SJCRH30 (cell line): Measurements from ENCODE around the gene EDC3. TPM values are rescaled to one million over a fixed set of nuclear protein-coding genes. Genes with fewer than 3 reads are reported as not detected.
A peak's percentile ranks its signal among the peaks of the same experiment; 100 is the strongest.

ENCODE experiments used
- DNase-seq, 2 experiments: peaks; one replicate each; pipeline ENCODE4 v3.0.0-alpha.2; 2015 to 2020
- H3K27ac ChIP-seq: fragments of 250-450 bp; sonication (Bioruptor Pico); 2 replicates; pipeline ENCODE4 v1.5.1; 2020; ENCODE audit warnings: mild to moderate bottlenecking, moderate library complexity
- H3K27me3 ChIP-seq: fragments of 250-450 bp; sonication (Bioruptor Pico); 2 replicates; pipeline ENCODE4 v1.5.1; 2020; ENCODE audit warnings: mild to moderate bottlenecking, moderate library complexity
- H3K36me3 ChIP-seq: fragments of 250-450 bp; sonication (Bioruptor Pico); 2 replicates; pipeline ENCODE4 v1.5.1; 2020; ENCODE audit warnings: mild to moderate bottlenecking, moderate library complexity
- H3K4me1 ChIP-seq: fragments of 250-450 bp; sonication (Bioruptor Pico); 2 replicates; pipeline ENCODE4 v1.5.1; 2020; ENCODE audit warnings: mild to moderate bottlenecking, moderate library complexity
- H3K4me3 ChIP-seq: fragments of 250-450 bp; sonication (Bioruptor Pico); 2 replicates; pipeline ENCODE4 v1.5.1; 2020; ENCODE audit warnings: mild to moderate bottlenecking, moderate library complexity
- H3K9me3 ChIP-seq: fragments of 250-450 bp; sonication (Bioruptor Pico); replicated peaks from 2 replicates; pipeline ENCODE4 v1.5.1; 2020; ENCODE audit warnings: mild to moderate bottlenecking, moderate library complexity
- total RNA-seq: library from RNA; depleted of rRNA; stranded (reverse); fragments of >200 nt; shearing (Covaris generic); gene quantifications from 2 replicates; pipeline ENCODE4 v1.2.3, GENCODE V29; 2014

Gene EDC3
- total RNA-seq, 1 experiment from 2014 or later: 21.6 TPM

DNA sequence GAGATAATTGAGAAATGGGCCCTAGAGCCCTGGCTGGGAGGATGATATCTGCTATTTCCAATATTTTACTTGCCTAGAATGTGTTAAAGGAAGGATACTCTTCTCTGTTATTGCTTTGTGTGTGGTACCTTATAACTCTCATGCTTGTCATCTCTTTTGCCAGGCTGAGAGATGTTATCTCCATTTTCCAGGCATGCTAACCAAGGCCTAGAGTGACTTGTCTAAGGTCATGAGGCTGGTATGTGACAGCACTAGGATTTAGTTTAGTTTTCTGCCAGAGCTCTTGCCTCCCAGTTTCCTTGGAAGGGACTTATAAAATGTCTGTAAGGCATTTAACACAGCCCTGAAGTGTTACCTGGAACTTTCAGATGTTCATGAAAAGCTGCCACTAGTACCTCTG lies 78.8 kb downstream of the EDC3 start:
- Histone ChIP-seq H3K27ac (no peak overlapping the region), H3K9me3 (no peaks in the 10 kb centered on the region), H3K36me3 (peaks cover 25% of the 10 kb centered on the region), H3K4me1 (peaks cover 5% of the 10 kb centered on the region), H3K27me3 (no peaks in the 10 kb centered on the region), H3K4me3 (peak overlapping the region; percentile 76)
- no peak for DNase-seq

DNA sequence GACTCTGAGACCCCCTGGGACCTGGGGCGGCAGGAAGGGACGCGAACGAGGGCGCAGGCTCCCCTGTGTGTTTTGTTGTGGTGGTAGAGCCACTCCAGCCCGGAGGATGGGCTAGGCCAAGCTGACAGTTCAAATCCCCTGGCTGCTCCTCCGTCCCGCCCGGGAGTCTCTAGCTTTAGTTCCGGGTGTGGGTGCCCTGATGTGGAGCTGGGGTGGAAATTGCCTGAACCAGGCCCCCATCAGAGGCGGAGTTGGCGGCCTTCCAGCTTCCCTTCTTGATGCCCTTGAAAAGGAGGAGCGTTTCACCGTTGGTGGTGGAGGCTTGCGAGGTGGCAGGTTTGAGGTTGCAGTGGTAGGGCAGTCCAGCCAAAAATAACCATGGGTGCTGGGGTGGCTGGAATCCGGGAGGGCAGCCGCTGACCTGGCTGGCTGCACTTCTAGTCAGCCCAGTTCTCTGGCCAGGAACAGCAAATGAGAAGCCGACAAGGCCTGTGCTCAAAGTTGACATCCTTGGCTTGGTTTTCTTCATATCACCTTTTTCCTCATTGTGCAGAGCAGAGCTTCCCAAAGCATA lies 79.4 kb downstream of the EDC3 start:
- peak overlapping the region; percentile 76 for H3K4me3 ChIP-seq
- H3K27me3 ChIP-seq: no peaks in the 10 kb centered on the region
- peak overlapping the region; percentile 79 for H3K27ac ChIP-seq
- H3K4me1 ChIP-seq: peaks cover 5% of the 10 kb centered on the region
- peaks cover 20% of the 10 kb centered on the region for H3K36me3 ChIP-seq
- peak; percentile 68 to 70 for DNase-seq
- no peaks in the 10 kb centered on the region for H3K9me3 ChIP-seq

DNA sequence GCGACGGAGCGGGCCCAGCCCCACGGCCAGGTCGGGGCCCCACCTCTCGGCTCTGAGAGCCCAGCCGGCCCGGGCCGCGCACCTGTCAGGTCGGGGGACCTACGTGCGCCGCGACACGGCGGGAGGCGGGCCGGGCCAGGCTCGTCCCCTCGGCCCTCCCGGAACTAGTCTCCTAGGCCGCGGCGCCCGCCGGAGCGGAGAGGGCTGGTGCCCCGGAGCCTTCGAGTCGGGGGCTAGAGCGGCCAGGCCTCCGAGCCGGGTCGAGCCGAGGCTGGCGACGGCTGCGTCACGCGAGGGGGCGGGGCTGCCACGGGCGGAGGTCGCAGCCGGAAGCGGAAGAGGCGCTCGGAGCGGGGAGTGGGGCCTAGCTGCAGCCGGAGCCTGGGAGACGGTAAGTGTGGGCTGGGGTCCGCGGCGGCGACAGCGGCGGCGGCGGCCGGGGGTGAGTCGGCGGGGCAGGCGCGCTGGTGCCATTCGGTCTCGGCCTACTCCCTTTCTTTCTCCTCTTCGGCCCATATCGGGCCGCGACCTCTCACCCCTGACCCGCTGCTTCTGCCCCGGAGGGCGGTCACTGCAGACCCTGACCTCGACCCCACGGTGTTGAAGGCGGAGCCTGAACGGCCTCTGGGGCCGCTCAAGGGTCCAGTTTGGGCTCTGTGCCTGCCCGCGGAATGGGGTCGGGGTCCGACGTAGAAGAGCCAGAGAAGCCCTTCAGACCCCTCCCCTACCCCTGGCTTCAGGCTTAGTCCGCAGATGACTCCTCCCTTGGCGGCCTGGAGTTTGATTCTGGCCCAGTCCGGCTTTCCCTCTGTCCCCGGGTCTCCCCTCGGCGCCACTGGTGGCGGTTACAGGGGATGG lies 80.1 kb downstream of the EDC3 start, which contains the start of gene CLK3:
TSS of gene CLK3 (plus strand) at position 329 of the 858 bp plus-strand sequence. CDS start 3,361 bp downstream, outside the sequence.
- H3K9me3 ChIP-seq: no peaks in the 10 kb centered on the region
- H3K4me1 ChIP-seq: peaks cover 5% of the 10 kb centered on the region
- no peaks in the 10 kb centered on the region for H3K27me3 ChIP-seq
- H3K36me3 ChIP-seq: peaks cover 13% of the 10 kb centered on the region
- peak within 1 kb of the TSS; percentile 79 for H3K27ac ChIP-seq
- H3K4me3 ChIP-seq: peak within 1 kb of the TSS; percentile 76
- DNase-seq: peak; percentile 95 to 96

DNA sequence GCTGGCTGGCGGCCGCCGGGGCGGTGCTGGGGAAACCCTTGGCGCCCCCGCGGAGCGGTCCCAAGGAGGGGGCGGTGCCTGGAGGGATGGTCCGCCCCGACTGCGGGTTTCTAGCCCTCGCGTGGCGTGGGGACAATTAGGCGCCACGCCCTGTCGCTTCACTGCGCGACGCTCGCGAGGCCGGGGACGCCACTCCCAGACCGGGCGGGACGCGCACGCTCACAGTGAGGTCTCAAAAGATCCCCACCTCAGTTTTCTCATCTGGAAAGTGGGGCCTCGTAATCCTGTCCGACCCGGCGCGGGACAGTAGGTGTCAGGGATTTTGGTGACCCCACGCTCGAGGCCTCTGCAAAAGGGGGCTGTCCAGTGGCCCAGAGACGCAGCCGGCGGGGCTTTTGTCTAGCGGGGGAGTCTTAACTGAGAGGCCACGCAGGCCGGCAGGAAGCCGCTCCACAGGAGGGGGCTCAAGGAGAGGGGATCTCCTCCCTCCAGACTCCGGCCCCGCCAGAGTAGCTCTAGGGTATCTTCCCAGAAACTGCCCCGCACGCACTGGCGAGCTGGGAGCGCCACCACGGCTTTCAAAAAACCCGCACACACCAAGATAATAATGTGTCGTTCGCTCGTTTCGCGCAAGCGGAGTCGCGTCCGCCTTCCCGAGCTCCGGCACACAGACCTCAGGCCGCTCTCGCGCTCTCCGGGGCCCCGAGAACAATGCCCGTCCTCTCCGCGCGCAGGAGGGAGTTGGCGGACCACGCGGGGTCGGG lies 80.9 kb downstream of the EDC3 start:
- Histone ChIP-seq H3K9me3 (no peaks in the 10 kb centered on the region), H3K27me3 (no peaks in the 10 kb centered on the region), H3K27ac (peak overlapping the region; percentile 79), H3K4me1 (peaks cover 9% of the 10 kb centered on the region), H3K4me3 (peak overlapping the region; percentile 76), H3K36me3 (peaks cover 7% of the 10 kb centered on the region; the same call in 1 of the 2 replicates)
- peak; percentile 77 to 87 for DNase-seq

GRCh38 chr15:74613953-74614743 lies 81.7 kb downstream of the EDC3 start:
- no peak for DNase-seq
- Histone ChIP-seq H3K4me3 (peak overlapping the region; percentile 76), H3K36me3 (no peaks in the 10 kb centered on the region), H3K4me1 (peaks cover 9% of the 10 kb centered on the region), H3K27ac (no peak overlapping the region), H3K27me3 (no peaks in the 10 kb centered on the region), H3K9me3 (no peaks in the 10 kb centered on the region)

- Histone ChIP-seq H3K4me1 (peaks cover 9% of the 10 kb centered on the region), H3K27me3 (no peaks in the 10 kb centered on the region), H3K9me3 (no peaks in the 10 kb centered on the region), H3K36me3 (no peaks in the 10 kb centered on the region), H3K4me3 (no peak overlapping the region), H3K27ac (no peak overlapping the region)
- DNase-seq: no peak
These were observed 82.5 kb downstream of the EDC3 start for GRCh38 chr15:74613089-74613952.

- peaks cover 9% of the 10 kb centered on the region for H3K4me1 ChIP-seq
- no peaks in the 10 kb centered on the region for H3K36me3 ChIP-seq
- H3K4me3 ChIP-seq: no peak overlapping the region
- H3K27me3 ChIP-seq: no peaks in the 10 kb centered on the region
- no peaks in the 10 kb centered on the region for H3K9me3 ChIP-seq
- H3K27ac ChIP-seq: no peak overlapping the region
- no peak for DNase-seq
These were observed 83.1 kb downstream of the EDC3 start for GRCh38 chr15:74612677-74613076.

DNA sequence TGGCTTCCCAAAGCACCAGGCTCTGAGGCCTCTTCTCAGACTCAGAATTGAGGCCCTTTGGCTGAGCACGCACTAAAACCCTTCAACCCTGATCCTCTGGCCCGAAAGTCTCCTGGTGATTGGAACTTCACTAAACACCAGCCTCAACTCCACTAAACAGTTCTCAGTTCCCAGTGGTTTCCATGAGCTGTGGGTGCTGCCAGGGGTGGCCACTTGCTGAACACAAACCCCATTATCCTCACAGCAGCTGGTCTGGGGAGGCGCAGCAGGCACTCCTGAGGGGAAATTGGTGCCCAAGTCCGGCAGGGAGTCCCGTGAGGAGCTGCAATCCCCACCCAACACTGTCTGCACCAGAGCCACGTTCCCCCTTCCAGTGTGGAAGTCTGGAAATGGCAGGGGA lies 84.0 kb downstream of the EDC3 start:
- peaks cover 7% of the 10 kb centered on the region for H3K4me1 ChIP-seq

GRCh38 chr15:74611341-74611740 lies 84.5 kb downstream of the EDC3 start:
- no peaks in the 10 kb centered on the region for H3K36me3 ChIP-seq
- no peak for DNase-seq
- H3K4me1 ChIP-seq: peaks cover 5% of the 10 kb centered on the region; the same call in 1 of the 2 replicates
- H3K4me3 ChIP-seq: no peak overlapping the region
- H3K27me3 ChIP-seq: no peaks in the 10 kb centered on the region
- H3K9me3 ChIP-seq: no peaks in the 10 kb centered on the region
- no peak overlapping the region for H3K27ac ChIP-seq

More for the DNA sequence above, 84.0 kb downstream of the EDC3 start:
- no peak overlapping the region for H3K27ac ChIP-seq
- no peak overlapping the region for H3K4me3 ChIP-seq
- H3K27me3 ChIP-seq: no peaks in the 10 kb centered on the region
- DNase-seq: no peak
- H3K9me3 ChIP-seq: no peaks in the 10 kb centered on the region
- no peaks in the 10 kb centered on the region for H3K36me3 ChIP-seq

- Histone ChIP-seq H3K36me3 (no peaks in the 10 kb centered on the region), H3K9me3 (no peaks in the 10 kb centered on the region), H3K4me1 (peaks cover 5% of the 10 kb centered on the region; the same call in 1 of the 2 replicates), H3K27me3 (no peaks in the 10 kb centered on the region), H3K27ac (no peak overlapping the region), H3K4me3 (no peak overlapping the region)
- peak; percentile 40 to 57 for DNase-seq
These were observed 85.4 kb downstream of the EDC3 start for GRCh38 chr15:74610302-74610951.

DNA sequence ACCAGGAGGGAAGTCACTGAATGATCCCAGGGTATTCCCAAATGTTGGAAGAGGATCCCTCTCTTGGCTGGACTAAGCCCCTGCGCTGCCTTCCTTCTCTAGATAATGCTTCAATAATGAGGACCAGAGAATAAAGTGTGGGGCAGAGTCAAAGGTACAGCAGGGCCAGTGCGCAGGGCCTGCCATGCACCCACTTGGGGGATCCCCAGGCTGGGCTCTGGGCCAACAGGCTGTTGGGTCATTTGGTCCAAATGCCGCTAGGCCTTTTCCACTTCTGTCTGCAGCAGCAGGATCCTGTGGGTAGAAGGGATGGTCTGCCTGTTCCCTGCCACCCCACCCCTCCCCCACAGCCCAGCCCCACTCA lies 85.9 kb downstream of the EDC3 start:
- Histone ChIP-seq H3K9me3 (no peaks in the 10 kb centered on the region), H3K4me1 (peaks cover 5% of the 10 kb centered on the region; the same call in 1 of the 2 replicates), H3K27me3 (no peaks in the 10 kb centered on the region), H3K27ac (no peak overlapping the region), H3K4me3 (no peak overlapping the region), H3K36me3 (no peaks in the 10 kb centered on the region)
- no peak for DNase-seq

- peaks cover 5% of the 10 kb centered on the region; the same call in 1 of the 2 replicates for H3K4me1 ChIP-seq
- H3K36me3 ChIP-seq: no peaks in the 10 kb centered on the region
- no peaks in the 10 kb centered on the region for H3K27me3 ChIP-seq
- H3K27ac ChIP-seq: no peak overlapping the region
- H3K4me3 ChIP-seq: no peak overlapping the region
- H3K9me3 ChIP-seq: no peaks in the 10 kb centered on the region
- no peak for DNase-seq
These were observed 87.0 kb downstream of the EDC3 start for GRCh38 chr15:74608786-74609185.

GRCh38 chr15:74605795-74606150 lies 90.1 kb downstream of the EDC3 start:
- DNase-seq: no peak
- no peaks in the 10 kb centered on the region for H3K9me3 ChIP-seq
- H3K36me3 ChIP-seq: no peaks in the 10 kb centered on the region
- H3K4me1 ChIP-seq: peaks cover 5% of the 10 kb centered on the region; the same call in 1 of the 2 replicates
- no peak overlapping the region for H3K27ac ChIP-seq
- no peaks in the 10 kb centered on the region for H3K27me3 ChIP-seq
- no peak overlapping the region for H3K4me3 ChIP-seq
